Sigmoid colon (tissue), 4 donors: Measurements from ENCODE around the gene TRIM6.

Experiments
- CTCF ChIP-seq, 4 experiments: fragments of 450-650 bp in 3 of 4; fragments of 200-600 bp in 1 of 4; IDR thresholded peaks; one replicate each; pipeline ENCODE4 v1.5.1; 2016 to 2019; ENCODE audit warnings: antibody characterized with exemption in 4 of 4, mild to moderate bottlenecking in 3 of 4, moderate library complexity in 2 of 4
- EP300 ChIP-seq, 4 donors: sonication (generic); formaldehyde crosslinking; IDR thresholded peaks; one replicate each; pipeline ENCODE4 v1.6.1; 2017; ENCODE audit warnings: antibody characterized with exemption in 4 of 4

- TF ChIP-seq CTCF (IDR thresholded peaks at IDR 0.05) (no peak), EP300 (IDR thresholded peaks at IDR 0.05) (no peak)
These were observed 1.5 kb downstream of the TRIM6 start for GRCh38 chr11:5597953-5598352.
